GM03348 (cell line): Measurements from ENCODE around the gene IQSEC3.

Source experiments
- DNase-seq: peaks from one replicate; pipeline ENCODE4 v3.0.0; 2012; ENCODE audit warnings: low spot score

IQSEC3 gene

GRCh38 chr12:197911-198695 is 131.5 kb downstream of the IQSEC3 start:
- DNase-seq, result no peak

- DNase-seq, result no peak
Measured at GRCh38 chr12:198705-199104, 132.1 kb downstream of the IQSEC3 start.

DNA sequence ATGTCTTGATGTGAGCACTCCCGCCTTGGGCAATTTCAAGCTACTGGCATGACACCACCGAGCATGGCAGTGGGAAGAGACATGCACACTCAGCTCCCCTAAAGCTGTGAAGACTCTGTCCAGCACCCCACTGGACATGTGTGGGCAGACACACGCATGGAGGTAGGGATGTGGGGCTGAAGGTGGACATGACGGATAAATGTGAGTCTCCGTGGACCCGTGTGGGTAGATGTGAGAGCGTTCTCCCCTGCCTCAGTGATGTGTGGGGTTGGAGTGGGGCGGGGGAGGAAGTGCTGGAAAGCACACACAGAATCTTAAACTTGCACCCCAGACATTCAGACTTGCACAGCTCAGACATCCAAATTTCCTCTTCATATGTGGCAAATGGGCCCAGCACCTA is 134.8 kb downstream of the IQSEC3 start:
- DNase-seq, result no peak

DNA sequence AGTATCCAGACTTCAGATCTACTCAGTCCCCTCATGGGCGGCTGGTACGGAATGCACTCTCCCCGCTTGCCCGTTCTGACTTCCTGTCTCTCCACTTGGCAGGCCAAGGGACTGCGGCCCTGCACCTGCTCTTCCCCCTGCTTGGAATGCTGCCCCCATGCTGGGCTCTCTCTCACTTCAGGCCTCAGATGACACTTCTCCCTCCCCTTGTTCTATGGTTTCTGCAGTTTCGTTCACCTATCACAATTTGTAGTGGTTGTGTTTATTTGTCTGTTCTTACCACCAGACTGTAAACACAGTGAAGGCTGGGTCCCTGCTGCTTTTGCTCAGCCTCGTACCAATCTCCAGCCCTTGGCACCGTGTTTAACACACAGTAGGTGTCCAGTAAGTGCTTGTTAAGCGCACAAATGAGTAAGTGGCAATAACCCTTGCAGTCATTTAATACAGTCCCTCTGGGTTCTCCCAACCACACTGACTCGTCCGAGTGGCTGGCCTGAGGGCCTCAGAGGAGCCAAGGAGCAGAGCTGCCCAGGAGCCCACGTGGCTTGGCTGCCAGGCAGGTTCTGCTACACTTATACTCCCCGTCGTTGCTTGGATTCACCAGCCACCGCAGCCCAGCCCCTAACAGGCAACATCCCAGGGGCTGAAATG is 135.6 kb downstream of the IQSEC3 start:
- no peak for DNase-seq

DNA sequence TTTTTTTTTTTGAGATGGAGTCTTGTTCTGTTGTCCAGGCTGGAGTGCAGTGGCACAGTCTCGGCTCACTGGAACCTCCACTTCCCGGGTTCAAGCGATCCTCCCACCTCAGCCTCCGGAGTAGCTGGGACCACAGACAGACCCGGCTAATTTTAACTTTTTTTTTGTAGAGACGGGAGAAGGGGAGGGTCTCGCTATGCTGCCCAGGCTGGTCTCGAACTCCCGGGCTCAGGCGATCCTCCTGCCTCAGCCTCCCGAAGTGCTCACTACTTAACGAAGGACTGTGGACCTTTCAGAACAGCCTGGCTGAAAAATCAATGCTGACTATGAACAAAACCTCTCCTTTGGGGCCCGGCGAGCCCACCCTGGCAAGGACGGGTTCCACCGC is 136.5 kb downstream of the IQSEC3 start:
- DNase-seq, result no peak

DNA sequence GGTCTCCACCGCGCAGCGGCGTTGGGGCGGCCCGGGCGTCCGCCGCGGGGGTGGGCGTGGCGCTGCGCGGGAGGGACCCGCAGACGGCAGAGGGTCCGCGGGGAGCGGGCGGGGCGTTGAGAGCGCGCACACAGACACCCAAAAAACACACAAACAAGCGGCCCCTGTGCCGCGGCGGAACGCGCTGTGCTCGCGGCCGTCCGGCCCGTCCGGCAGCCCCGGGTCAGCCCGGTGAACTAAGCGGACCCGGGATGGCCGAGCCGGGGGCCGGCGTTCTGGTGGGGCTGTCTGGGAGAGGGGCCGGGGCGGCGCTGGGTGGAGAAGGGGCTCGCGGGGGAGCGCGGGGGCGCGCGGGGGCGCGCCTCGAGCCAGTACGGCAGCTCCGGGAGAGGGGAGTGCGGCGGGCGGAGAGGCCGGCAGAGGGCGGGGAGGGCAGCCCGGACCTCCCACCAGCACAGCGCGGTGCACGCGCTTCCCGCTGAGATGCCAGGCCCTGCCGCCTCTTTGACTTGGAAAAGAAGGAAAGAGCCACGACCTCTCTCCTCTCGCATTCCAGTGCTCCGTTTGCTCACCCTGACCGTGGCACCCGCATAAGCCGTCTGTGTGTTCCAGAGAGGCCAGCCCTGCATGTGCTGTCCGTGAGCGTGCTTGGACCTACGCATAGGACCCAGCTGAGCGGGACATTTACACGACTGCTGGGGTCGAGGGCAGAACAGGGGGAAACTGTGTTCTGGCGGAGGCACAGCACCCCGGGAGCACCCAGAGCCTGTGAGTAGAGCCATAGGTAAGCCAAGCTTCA is 137.1 kb downstream of the IQSEC3 start:
- DNase-seq, result peak; percentile 41

GRCh38 chr12:204261-204678 is 137.7 kb downstream of the IQSEC3 start:
- DNase-seq, result no peak

- DNase-seq, result no peak
Measured at GRCh38 chr12:205026-205425, 138.5 kb downstream of the IQSEC3 start.

GRCh38 chr12:206746-207440 is 140.3 kb downstream of the IQSEC3 start:
- DNase-seq, result no peak

DNA sequence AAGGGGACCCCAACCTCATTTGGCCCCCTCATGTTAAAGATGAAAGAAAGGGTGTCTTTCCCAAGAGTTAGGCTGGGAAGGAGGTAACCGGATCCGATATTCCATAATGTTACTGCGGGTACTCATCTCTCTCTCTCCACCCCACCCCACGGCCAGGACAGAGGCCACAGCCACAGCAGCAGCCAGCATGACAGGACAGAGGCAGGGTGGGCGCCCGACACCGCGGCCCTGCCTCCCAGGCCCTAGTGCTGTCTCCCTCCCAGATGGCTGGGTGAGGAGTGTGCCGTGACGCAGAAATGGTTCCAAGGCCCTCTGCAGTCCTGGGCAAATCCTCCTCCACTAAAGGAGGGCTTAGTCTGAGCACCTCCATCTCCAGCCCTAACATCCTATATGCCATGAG is 141.2 kb downstream of the IQSEC3 start:
- no peak for DNase-seq

GRCh38 chr12:208813-209212 is 142.2 kb downstream of the IQSEC3 start:
- no peak for DNase-seq

DNA sequence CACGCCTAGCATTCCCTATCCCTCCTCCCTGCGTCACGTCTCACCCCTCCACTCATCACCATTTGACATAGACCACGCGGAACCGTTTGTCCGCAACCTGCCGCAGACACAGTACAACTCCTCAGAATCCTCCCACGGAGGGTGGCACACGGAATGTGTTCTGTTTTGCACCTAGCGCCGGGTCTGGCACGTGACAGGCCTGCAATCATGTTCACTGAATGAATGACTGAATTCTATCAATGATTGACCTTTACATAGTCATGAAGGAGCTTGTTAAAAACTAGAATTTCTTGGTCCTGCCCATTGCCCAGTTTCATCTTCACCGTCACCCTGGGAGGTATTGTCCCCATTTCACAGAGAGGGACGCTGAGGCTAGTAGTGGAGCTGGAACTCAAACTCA is 142.7 kb downstream of the IQSEC3 start:
- no peak for DNase-seq

DNA sequence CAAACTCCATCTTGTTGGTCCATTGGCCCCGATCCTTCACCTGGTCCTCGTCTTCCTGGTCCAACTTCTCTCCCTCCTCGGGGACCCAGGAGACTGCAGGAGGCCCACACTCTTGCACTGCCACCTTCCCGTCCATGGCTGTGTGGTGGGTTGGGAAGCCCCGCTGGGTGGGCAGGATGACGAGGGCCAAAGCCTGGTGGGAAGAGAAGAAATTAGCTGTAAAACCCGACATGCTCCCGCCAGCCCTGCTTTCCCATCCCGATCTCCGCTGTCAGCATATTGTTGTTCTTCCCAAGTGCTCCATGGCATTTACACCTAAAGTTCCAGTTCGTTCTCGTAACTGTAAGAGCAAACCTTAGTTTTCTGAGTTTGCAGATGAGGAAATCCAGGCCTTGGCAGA is 143.3 kb downstream of the IQSEC3 start:
- DNase-seq, result no peak

DNA sequence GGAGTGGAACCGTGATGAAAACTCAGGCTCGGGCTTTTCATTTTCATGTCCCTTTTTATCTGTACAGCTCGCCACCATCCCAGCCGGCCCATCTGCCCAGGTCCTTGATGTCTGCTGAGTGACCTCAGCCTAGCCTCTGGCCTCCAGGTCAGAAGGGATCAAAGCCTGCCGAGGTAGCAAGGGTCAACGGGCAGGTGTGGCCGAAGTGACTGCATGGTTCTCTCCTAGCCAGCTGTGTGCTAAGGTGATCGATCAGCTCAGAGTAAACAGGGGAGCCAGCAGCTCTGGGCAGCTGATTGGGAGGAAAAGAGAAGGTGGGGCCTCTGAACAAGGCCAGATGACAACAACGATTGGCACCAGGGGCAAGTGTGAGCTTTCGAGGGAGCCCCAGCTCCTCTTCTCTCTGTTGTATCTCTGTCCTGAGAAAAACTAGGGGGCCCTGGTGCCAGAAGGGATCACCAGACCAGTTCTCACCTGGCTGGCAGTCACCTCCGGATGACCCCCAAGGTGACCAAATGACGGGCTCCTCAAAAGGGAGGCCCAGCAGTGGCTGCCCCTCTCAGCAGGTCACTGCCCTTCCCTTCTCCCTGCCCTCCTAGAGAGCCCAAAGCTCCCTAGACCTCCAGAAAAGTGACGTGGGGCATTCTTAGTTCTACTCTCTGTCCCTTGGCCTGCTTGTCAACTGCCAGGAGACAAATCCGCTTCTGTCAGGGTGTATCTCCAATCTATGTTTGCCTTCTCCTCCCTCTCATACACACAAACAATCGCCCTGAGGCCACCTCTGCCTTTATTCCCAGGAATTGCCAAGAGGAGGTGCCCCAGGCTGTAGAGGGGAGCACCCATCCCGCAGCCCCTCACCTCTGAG is 143.9 kb downstream of the IQSEC3 start:
- DNase-seq, result no peak

DNA sequence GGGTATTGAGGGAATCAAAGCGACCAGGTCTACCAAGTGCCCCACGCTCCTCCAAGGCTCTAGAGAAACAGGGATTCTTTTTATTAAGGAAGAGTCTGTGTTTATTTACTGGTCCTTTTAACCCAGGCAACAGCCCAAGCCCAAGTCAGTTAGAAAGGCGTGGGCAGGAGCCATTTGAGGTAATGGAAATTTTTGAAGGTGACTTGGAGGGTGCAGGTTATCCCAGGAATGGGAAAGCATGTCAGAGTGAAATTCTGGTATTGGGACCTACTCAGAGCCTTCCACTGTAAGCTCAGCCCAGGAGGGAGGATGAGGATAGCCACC is 144.5 kb downstream of the IQSEC3 start:
- no peak for DNase-seq

DNA sequence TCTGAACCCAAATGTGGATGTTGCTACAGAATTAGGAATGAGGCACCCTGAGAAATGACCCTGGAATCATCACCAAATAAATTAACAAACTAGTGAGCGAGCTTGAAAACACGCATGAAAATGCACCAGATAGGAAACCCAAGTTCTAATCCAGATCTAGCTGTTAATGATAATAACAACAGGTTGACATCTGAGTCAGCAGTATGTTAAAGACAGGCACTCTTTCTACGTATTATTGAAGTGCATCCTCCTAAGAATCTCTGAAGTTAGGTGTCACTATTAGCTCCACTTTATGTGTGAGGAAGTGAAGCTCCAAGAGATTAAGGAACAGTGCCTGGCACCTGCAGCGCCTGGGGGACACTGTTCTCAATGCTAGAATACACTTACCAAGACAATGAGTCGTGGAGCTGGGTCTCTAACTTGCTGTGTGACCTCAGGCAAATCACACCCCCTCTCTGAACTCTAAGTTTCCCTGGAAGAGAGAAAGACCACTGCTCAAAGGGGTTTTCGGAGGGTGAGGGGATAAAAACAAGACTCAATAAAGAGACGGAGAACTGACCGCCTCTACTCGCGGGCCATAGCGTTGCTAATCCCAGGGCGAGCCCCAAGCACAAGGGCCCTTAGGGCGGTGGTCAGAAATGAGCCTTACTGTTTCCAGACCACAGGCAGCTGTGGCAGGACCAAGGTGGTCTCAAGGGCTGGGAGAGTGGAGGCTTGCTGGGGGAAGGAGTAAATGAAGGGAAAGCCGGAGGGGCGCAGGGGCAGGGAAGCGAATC is 145.3 kb downstream of the IQSEC3 start:
- no peak for DNase-seq

DNA sequence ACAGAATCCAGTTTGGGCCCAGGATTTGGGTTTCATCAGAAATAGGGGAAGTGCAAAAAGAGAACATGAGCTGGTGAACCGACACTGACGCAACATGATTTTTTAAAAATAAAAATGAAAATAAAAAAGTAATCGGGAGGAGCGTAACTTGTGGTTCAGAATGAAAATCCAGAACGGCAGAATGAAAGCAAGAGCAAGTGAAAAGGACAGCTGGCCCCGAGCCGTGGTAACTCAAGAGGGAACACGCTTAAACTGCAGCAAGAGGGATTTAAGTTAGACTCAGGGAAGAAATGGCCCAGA is 145.8 kb downstream of the IQSEC3 start:
- DNase-seq, result no peak

GRCh38 chr12:212715-213526 is 146.4 kb downstream of the IQSEC3 start:
- no peak for DNase-seq

DNA sequence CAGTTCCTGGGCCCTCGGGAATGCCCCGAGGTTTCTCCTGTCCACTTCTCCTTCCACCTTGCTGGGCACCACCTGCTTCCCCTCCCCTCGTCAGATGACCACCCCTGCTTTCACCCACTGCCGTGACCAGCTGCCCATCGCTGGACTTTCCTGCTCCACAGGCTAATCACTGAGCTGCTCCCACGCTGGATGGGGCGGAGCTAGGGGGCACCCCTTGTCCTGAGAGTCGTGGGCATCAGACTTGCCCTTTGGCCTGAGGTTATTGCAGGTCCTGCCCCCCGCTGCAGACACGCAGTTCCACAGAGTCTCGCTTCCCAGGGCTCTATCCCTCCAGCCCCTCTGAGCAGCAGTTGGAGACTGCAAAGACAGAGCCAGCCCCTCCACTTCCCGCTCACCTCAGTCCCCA is 147.0 kb downstream of the IQSEC3 start:
- DNase-seq, result no peak
